Spleen (tissue), 11 donors: ENCODE data around the gene CYP2A13. TPM values are rescaled to one million over a fixed set of nuclear protein-coding genes. Genes with fewer than 3 reads are reported as not detected.
"Not testable (repeated sequence)": the region's sequence is repeated elsewhere in the genome, so short reads cannot be mapped to it uniquely, and the experiment has no call there.

Experiments
- DNase-seq: peaks from one replicate; pipeline ENCODE4 v3.0.0-alpha.2; 2020
- H3K27ac ChIP-seq, 8 donors: fragments of 200-600 bp; sonication (generic) in 7 of 8; 1 replicate in 4 of 8; 2 replicates in 4 of 8; pipeline versions ENCODE4 v1.5.0 to v1.8.0; 2016 to 2021; ENCODE audit warnings: inconsistent platforms in 4 of 8, mild to moderate bottlenecking in 4 of 8, moderate library complexity in 1 of 8
- H3K27me3 ChIP-seq, 7 donors: fragments of 200-600 bp; sonication (generic) in 6 of 7; replicated peaks in 1 of 7; 1 replicate in 4 of 7; 2 replicates in 3 of 7; pipeline versions ENCODE4 v1.5.0 to v1.8.0; 2016 to 2021; ENCODE audit warnings: inconsistent platforms in 3 of 7, mild to moderate bottlenecking in 1 of 7
- H3K36me3 ChIP-seq, 6 donors: fragments of 200-600 bp; sonication (generic) in 5 of 6; 1 replicate in 4 of 6; 2 replicates in 2 of 6; pipeline versions ENCODE4 v1.5.0 to v1.8.0; 2016 to 2021; ENCODE audit warnings: inconsistent platforms in 2 of 6
- H3K4me1 ChIP-seq, 6 donors: fragments of 200-600 bp; sonication (generic) in 5 of 6; 1 replicate in 3 of 6; 2 replicates in 3 of 6; pipeline versions ENCODE4 v1.5.0 to v1.8.0; 2016 to 2021; ENCODE audit warnings: inconsistent platforms in 3 of 6
- H3K4me3 ChIP-seq, 8 donors: fragments of 200-600 bp; sonication (generic) in 7 of 8; 1 replicate in 4 of 8; 2 replicates in 4 of 8; pipeline versions ENCODE4 v1.5.0 to v1.8.0; 2016 to 2021; ENCODE audit warnings: inconsistent platforms in 4 of 8, mild to moderate bottlenecking in 4 of 8, moderate library complexity in 2 of 8
- H3K9me3 ChIP-seq, 8 donors: fragments of 200-600 bp; sonication (generic) in 7 of 8; 1 replicate in 4 of 8; 2 replicates in 4 of 8; pipeline versions ENCODE4 v1.5.0 to v1.8.0; 2016 to 2021; ENCODE audit warnings: inconsistent platforms in 4 of 8
- CTCF ChIP-seq, 11 experiments: fragments of 200-600 bp in 7 of 11; fragments of 450-650 bp in 4 of 11; sonication (generic) in 4 of 11; IDR thresholded peaks in 8 of 11; conservative IDR thresholded peaks in 3 of 11; 1 replicate in 7 of 11; 2 replicates in 4 of 11; pipeline versions ENCODE4 v1.4.0 to v1.8.0; 2016 to 2021; ENCODE audit warnings: antibody characterized with exemption in 11 of 11, inconsistent platforms in 4 of 11, mild to moderate bottlenecking in 1 of 11
- POLR2A ChIP-seq, 3 donors: fragments of 450-650 bp; IDR thresholded peaks; one replicate each; pipeline ENCODE4 v1.5.1; 2017; ENCODE audit warnings: antibody characterized with exemption in 3 of 3, mild to moderate bottlenecking in 1 of 3
- POLR2AphosphoS5 ChIP-seq, 3 donors: sonication (generic); formaldehyde crosslinking; IDR thresholded peaks; one replicate each; pipeline ENCODE4 v1.5.1; 2017; ENCODE audit warnings: antibody characterized with exemption in 3 of 3
- WGBS, 5 donors: extraction: QIAGEN DNeasy Blood & Tissue Kit in 3 of 5; methylation state at CpG; one replicate each; pipeline versions ENCODE4 v1.1.5 to v1.1.7; 2013 to 2018; 5-methylcytosine and 5-hydroxymethylcytosine counted together
- intact Hi-C: fragments of 100-400 bp; cut with DNase I; formaldehyde crosslinking; loops from one replicate; pipeline ENCODE4 v1.15.0; 2023; ENCODE audit warnings: low total_unique reads
- polyA plus RNA-seq, 3 donors: library from polyadenylated mRNA; stranded (reverse); fragments of 200-250 nt; gene quantifications; one replicate each; pipeline ENCODE4 v1.2.1, GENCODE V29; 2013
- total RNA-seq, 7 donors: library from RNA; depleted of rRNA in 3 of 7; stranded (reverse); fragments of >200 nt in 3 of 7; fragmentation: NEBNext Ultra II Directional in 4 of 7; extraction: Animal tissue kit (Norgen Biotek cat#: 25700) in 4 of 7; gene quantifications; one replicate each; pipeline versions ENCODE4 v1.1.0 to v1.2.1, GENCODE V29; 2016 to 2021
- donor health status: healthy with polysubstance abuse.
- donor health status: DM: no; HTN: no; CAD: no; lungs with moderate emphysema.
- donor health status: DM: no; HTN: no; CAD: no.
- donor health status: Bipolar disorder and iron deficiency.
- donor health status: healthy.
- donor health status: DM: no; HTN: no; CAD: no.
- donor health status: DM: yes; HTN: yes; CAD: no.

Gene CYP2A13
- total and polyA plus RNA-seq, 10 donors: not detected

- peaks cover 0 to 18% (median 4%) of the 10 kb centered on the region in 6 donors for H3K4me1 ChIP-seq
- intact Hi-C loops, H3K36me3 ChIP-seq, H3K9me3 ChIP-seq: not testable (repeated sequence)
- H3K4me3 ChIP-seq: peak overlapping the region; percentile 16 to 72 (median 47)
- peak in 2 of 3 donors; percentile 8 to 28 for TF ChIP-seq POLR2AphosphoS5 (IDR thresholded peaks at IDR 0.05)
- H3K27me3 ChIP-seq: peaks cover 0 to 39% (median 0%) of the 10 kb centered on the region in 7 donors
- DNase-seq: peak; percentile 90
- H3K27ac ChIP-seq: peak overlapping the region in 6 of 8 donors; percentile 49 to 72 (median 64)
- whole genome bisulfite sequencing, 5 donors: 1 to 25% (median 15%) methylated on average over 15 to 62 of the region's 76 CpGs
These were observed 47.4 kb downstream of the CYP2A13 start for GRCh38 chr19:41135390-41136384.

GRCh38 chr19:41136636-41137455 lies 48.6 kb downstream of the CYP2A13 start:
- Histone ChIP-seq H3K27me3 (peaks cover 0 to 31% (median 0%) of the 10 kb centered on the region in 7 donors), H3K4me3 (peak overlapping the region in 3 of 8 donors; percentile 55 to 72 (median 57)), H3K4me1 (peaks cover 0 to 18% (median 4%) of the 10 kb centered on the region in 6 donors), H3K9me3 (no peaks in the 10 kb centered on the region), H3K27ac (peak overlapping the region in 1 of 8 donors; percentile 72), H3K36me3 (no peaks in the 10 kb centered on the region)
- intact Hi-C loops: no loop called here
- DNase-seq: no peak
- TF ChIP-seq POLR2A (IDR thresholded peaks at IDR 0.05): no peak
- no peak for TF ChIP-seq POLR2AphosphoS5 (IDR thresholded peaks at IDR 0.05)
- no peak for TF ChIP-seq CTCF (IDR thresholded peaks at IDR 0.05 in 8 of 11, conservative IDR thresholded peaks at IDR 0.05 in 3 of 11)
- WGBS, 5 donors: 81 to 89% (median 88%) methylated on average over 18 to 31 of the region's 31 CpGs

GRCh38 chr19:41144403-41144802 lies 56.2 kb downstream of the CYP2A13 start:
- Histone ChIP-seq H3K9me3 (no peaks in the 10 kb centered on the region), H3K4me1 (no peaks in the 10 kb centered on the region), H3K27me3 (peaks cover 0 to 20% (median 0%) of the 10 kb centered on the region in 7 donors), H3K27ac (no peak overlapping the region), H3K4me3 (no peak overlapping the region), H3K36me3 (no peaks in the 10 kb centered on the region)
- 18 to 31% (median 25%) methylated on average over 7 of the region's 7 CpGs for WGBS, 5 donors
- DNase-seq: peak; percentile 89
- intact Hi-C loops: loop anchor here (5.0 kb wide), 2 partner anchors 172 to 482 kb away; no protein-coding TSS in a partner anchor
- TF ChIP-seq POLR2A (IDR thresholded peaks at IDR 0.05): no peak
- TF ChIP-seq POLR2AphosphoS5 (IDR thresholded peaks at IDR 0.05): no peak
- peak; percentile 75 to 89 (median 84) for TF ChIP-seq CTCF (IDR thresholded peaks at IDR 0.05 in 8 of 11, conservative IDR thresholded peaks at IDR 0.05 in 3 of 11)

Other genes starting within 250 kb of the CYP2A13 start
- gene CYP2A6, start 238.0 kb upstream of the CYP2A13 start, total RNA-seq: under 1 TPM in 1 of 7 donors, not detected in 6; 0.33 TPM
- not detected for gene CYP2A6, start 238.0 kb upstream of the CYP2A13 start, polyA plus RNA-seq
- not detected for gene CYP2A7, start 206.2 kb upstream of the CYP2A13 start, total RNA-seq
- not detected for gene CYP2A7, start 206.2 kb upstream of the CYP2A13 start, polyA plus RNA-seq
- gene CYP2B6, start 97.2 kb upstream of the CYP2A13 start, total RNA-seq: not detected
- gene CYP2B6, start 97.2 kb upstream of the CYP2A13 start, polyA plus RNA-seq: not detected
- not detected for gene CYP2F1, start 26.0 kb downstream of the CYP2A13 start, total RNA-seq
- not detected for gene CYP2F1, start 26.0 kb downstream of the CYP2A13 start, polyA plus RNA-seq
- 10 to 100 TPM in 4 of 7 donors, 1 to 10 TPM in 3; 3.8 to 22.4 (median 10.4) TPM for gene CYP2S1, start 104.8 kb downstream of the CYP2A13 start, total RNA-seq
- gene CYP2S1, start 104.8 kb downstream of the CYP2A13 start, polyA plus RNA-seq: under 1 TPM; 0.62 to 0.93 (median 0.83) TPM
- gene AXL, start 130.8 kb downstream of the CYP2A13 start, total RNA-seq: 100 to 1,000 TPM in 3 of 7 donors, 10 to 100 TPM in 4; 48.4 to 135 (median 87.5) TPM
- 1 to 10 TPM; 2.3 to 8.3 (median 5.0) TPM for gene AXL, start 130.8 kb downstream of the CYP2A13 start, polyA plus RNA-seq
- gene HNRNPUL1, start 175.9 kb downstream of the CYP2A13 start, total RNA-seq: 100 to 1,000 TPM; 161 to 213 (median 178) TPM
- 100 to 1,000 TPM in 1 of 3 donors, 10 to 100 TPM in 2; 53.9 to 102 (median 64.4) TPM for gene HNRNPUL1, start 175.9 kb downstream of the CYP2A13 start, polyA plus RNA-seq
- gene CCDC97, start 221.7 kb downstream of the CYP2A13 start, total RNA-seq: 10 to 100 TPM; 20.5 to 38.2 (median 29.7) TPM
- gene CCDC97, start 221.7 kb downstream of the CYP2A13 start, polyA plus RNA-seq: 10 to 100 TPM; 12.7 to 18.9 (median 14.5) TPM